Stimulated activated naive CD4-positive, alpha-beta T cell treated with Interleukin-2 at 50 U/mL for 16 hours (primary cell): ENCODE results near the gene GNAS.

Source experiments
- DNase-seq: peaks from one replicate; lab custom pipeline; 2025; lab: John Stamatoyannopoulos, UW

Gene GNAS

GRCh38 chr20:58854638-58855471, 2.3 kb downstream of the GNAS start:
- no peak for DNase-seq

- no peak for DNase-seq
Observed at GRCh38 chr20:58855506-58856389, 3.2 kb downstream of the GNAS start.

- DNase-seq: no peak
Observed at GRCh38 chr20:58863044-58863790, 10.7 kb downstream of the GNAS start.

GRCh38 chr20:58864346-58864745, 11.8 kb downstream of the GNAS start:
- no peak for DNase-seq

DNA sequence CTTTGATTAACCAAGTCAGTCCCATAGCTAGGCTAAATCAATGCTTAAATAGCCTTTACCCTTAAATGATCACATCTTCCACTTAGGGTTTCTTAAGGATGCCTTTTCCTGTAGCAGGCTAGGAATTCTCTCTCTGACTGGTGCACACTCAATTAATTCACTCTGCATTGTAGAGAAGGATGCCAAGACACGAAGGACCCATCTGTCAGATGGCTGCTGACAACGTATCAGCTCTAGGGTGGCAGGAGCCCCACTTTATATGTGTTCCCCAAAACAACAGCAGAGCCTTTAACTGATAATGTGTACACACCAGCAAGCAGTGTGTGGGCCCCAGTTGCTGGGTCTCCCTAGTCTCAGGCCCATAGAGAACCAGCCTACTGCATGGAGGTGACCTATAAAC, 13.3 kb downstream of the GNAS start:
- DNase-seq: no peak

- DNase-seq: no peak
Observed at GRCh38 chr20:58867211-58867610, 14.7 kb downstream of the GNAS start.

DNA sequence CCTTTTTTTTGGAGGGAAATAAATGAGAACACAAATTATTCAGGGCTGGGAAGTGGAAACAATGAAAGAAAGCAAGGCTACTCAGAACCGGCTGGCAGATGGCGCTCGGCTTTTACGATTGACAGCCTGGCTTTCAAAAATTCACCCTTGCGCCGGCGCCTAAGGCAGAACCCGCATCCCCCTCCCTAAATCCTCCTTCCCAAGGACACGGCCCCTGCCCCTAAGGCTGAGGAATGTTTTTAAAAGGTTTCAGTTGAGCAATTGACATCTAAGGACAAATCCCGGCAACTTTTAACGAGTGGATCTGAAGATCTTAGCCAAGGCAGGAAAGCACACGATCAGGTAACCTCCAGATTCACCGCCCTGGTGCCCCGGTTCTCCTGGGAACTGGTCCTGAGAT, 16.3 kb downstream of the GNAS start:
- DNase-seq: no peak

DNA sequence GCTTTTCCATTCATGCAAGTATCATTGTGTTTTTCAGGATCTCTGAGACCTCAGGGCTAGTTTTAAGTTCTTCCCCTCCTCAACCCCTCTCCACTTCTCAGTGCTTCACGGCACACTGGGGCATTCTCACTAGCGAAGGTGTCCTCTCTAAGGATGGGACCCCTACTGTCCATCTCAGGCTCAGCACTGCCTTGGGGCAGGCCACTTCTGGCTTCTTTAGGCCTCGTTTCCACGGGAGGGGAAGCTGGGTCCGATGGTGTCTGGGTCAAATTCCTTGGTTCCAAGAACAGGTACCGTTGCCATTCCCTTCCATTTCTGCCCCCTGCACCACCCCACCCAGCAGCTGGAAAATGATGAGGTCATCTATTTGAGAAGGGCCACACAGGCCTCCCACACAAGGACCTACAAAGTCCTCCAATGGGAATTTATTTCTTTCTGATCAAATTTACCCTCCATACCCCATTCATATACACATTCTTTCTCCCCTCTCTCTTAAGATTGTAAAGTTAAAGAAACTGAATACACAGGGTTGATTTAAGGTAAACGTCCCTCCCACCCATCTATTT, 17.2 kb downstream of the GNAS start:
- DNase-seq: no peak

DNA sequence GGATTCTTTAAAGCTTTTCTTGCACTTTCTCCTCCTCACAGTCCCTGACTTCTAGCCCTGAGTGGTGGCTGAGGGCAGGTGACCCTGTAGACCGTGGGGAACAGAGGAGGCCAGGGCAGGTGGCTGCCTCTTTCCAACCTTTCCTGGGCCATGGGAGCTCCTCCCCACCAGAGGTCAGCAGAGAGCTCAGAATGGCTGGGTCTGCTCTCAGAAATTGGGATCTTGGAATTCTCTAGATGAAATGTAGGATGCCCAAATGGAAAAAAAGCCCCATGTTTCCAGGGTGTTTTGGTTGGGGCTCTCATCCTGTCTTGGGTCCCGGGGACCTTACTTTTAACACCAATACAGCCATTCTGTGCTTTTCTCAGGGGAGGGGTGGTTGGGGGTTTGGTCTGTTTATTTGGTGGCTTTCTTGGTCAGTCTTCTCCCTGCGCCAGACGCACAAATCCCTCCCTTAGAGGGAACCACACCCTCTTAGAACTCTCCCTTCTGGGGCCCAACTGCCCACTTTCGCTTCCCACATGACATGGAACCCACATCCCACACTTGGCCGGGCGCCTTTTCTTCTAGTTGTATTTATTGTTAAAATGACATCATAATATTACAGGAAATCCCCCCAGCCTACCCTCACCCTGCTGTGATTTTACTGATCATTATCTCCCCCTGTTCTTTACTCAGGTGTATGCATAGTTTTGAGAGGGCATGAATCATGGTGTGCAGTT, 17.9 kb downstream of the GNAS start:
- DNase-seq: peak; percentile 33

GRCh38 chr20:58871533-58872102, 19.1 kb downstream of the GNAS start:
- DNase-seq: no peak

- no peak for DNase-seq
Observed at GRCh38 chr20:58874469-58874868, 22.0 kb downstream of the GNAS start.

DNA sequence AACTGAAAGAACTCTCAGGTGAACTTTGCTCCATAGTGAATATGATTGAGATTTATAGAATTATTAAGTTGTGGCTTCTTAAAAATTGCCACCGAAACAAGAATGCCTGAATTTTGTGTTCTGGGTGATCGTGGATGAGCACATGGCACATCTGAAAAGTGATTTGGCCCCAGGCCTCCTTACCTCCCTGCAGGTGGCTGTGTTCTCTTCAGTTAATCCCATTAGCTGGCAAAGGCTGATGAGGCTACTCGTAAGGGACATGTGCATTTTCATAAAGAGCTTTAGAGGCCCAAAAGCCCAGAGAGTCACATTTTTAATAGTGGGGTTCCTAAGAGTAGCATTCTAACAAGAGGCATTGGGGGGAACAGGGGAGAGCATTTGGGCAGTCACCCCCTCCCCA, 22.6 kb downstream of the GNAS start:
- no peak for DNase-seq

- no peak for DNase-seq
Observed at GRCh38 chr20:58875541-58876134, 23.1 kb downstream of the GNAS start.

DNA sequence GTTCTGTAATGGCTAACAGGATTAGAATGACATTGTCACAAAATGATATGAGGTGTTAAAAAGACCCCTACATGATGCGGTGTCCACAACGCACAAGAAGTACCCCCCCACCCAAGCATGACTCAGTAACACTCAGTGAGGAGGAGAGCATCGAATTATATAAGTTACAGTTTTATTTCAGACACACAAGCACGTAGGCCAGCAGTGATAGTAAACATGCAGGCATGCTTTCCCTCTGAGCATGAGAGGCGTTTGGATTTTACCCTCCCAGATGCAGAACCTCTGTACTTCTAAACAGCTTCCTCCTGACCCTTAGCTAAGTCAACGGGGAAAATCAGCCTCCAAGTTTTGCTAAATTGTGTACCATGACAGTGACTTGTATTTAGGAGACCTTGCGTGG, 23.9 kb downstream of the GNAS start:
- DNase-seq: no peak

GRCh38 chr20:58877050-58877975, 24.8 kb downstream of the GNAS start:
- no peak for DNase-seq

- no peak for DNase-seq
Observed at GRCh38 chr20:58877976-58878360, 25.5 kb downstream of the GNAS start.

- DNase-seq: no peak
Observed at GRCh38 chr20:58878399-58878798, 25.9 kb downstream of the GNAS start.

DNA sequence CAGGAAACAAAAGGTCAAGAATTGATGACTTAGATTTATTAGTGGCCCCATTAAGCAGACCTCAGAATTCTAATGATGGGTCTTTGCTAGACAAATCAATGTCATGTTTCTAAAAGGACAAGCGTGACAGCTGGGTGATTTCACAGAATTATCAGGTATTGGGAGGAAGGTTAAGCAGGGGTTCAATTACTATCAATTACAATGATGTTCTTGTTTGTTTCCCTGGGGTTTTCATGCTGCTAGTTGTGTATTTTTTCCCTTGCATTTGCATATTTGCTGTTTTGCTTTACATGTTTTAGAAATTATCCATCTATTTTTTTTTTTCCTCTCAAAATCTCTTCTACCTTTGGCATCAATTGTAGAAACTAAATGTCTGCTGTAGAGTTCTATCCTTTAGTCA, 27.9 kb downstream of the GNAS start:
- DNase-seq: no peak

GRCh38 chr20:58880994-58881752, 28.7 kb downstream of the GNAS start:
- DNase-seq: no peak
